OCI-LY3 (cell line): ENCODE data around the gene GK2.

Experiments
- H2AFZ ChIP-seq: fragments of 200-600, 300-600 bp; shearing (Covaris generic); 2 replicates; pipeline ENCODE4 v1.6.0; 2014; ENCODE audit warnings: antibody characterized with exemption, low read depth, low read length
- H3K27ac ChIP-seq: fragments of 200-600, 300-600 bp; sonication (generic); 2 replicates; pipeline ENCODE4 v1.5.1; 2014; ENCODE audit warnings: mild to moderate bottlenecking, low read length, moderate library complexity, mixed read lengths
- H3K27me3 ChIP-seq: fragments of 200-600, 300-600 bp; sonication (generic); 2 replicates; pipeline ENCODE4 v1.6.1; 2014; ENCODE audit warnings: low read depth, low read length, mixed read lengths
- H3K36me3 ChIP-seq: fragments of 200-600, 300-600 bp; sonication (generic); replicated peaks from 2 replicates; pipeline ENCODE3; 2014; ENCODE audit warnings: low read depth, low read length, mixed read lengths
- H3K4me1 ChIP-seq: fragments of 300-600, 200-600 bp; sonication (generic); 2 replicates; pipeline ENCODE4 v1.6.1; 2014; ENCODE audit warnings: low read length, mixed read lengths
- H3K4me2 ChIP-seq: fragments of 200-600, 300-600 bp; sonication (generic); 2 replicates; pipeline ENCODE4 v1.6.1; 2014; ENCODE audit warnings: low read length, mixed read lengths
- H3K4me3 ChIP-seq: fragments of 300-600, 200-600 bp; sonication (generic); 2 replicates; pipeline ENCODE4 v1.5.1; 2014; ENCODE audit warnings: antibody characterized with exemption, mild to moderate bottlenecking, low read length, moderate library complexity
- H3K79me2 ChIP-seq: fragments of 300-600, 200-600 bp; shearing (Covaris generic); 2 replicates; pipeline ENCODE4 v1.6.1; 2014; ENCODE audit warnings: mild to moderate bottlenecking, low read length, mixed read lengths
- H3K9ac ChIP-seq: fragments of 300-600, 200-600 bp; shearing (Covaris generic); 2 replicates; pipeline ENCODE4 v1.6.0; 2014; ENCODE audit warnings: mild to moderate bottlenecking, low read length, moderate library complexity
- H3K9me3 ChIP-seq: fragments of 200-600, 300-600 bp; shearing (Covaris generic); 2 replicates; pipeline ENCODE4 v1.6.1; 2014; ENCODE audit warnings: low read length, mixed read lengths; ENCODE audit not compliant: insufficient read depth
- H4K20me1 ChIP-seq: fragments of 200-600, 300-600 bp; sonication (generic); 2 replicates; pipeline ENCODE4 v1.6.1; 2016; ENCODE audit warnings: low read length, mixed read lengths; ENCODE audit not compliant: insufficient read depth
- EZH2phosphoT487 ChIP-seq: fragments of 200-600 bp; shearing (Covaris generic); IDR thresholded peaks from 2 replicates; pipeline ENCODE4 v1.6.1; 2018; ENCODE audit warnings: antibody characterized with exemption, mixed run types, low read depth
- TF ChIP-seq, protein P1 (sequence below): fragments of 200-600, 300-600 bp; sonication (generic); IDR thresholded peaks from 2 replicates; pipeline ENCODE4 v1.5.1; 2014; ENCODE audit warnings: antibody characterized with exemption, low read length, low read depth

GK2 gene

DNA sequence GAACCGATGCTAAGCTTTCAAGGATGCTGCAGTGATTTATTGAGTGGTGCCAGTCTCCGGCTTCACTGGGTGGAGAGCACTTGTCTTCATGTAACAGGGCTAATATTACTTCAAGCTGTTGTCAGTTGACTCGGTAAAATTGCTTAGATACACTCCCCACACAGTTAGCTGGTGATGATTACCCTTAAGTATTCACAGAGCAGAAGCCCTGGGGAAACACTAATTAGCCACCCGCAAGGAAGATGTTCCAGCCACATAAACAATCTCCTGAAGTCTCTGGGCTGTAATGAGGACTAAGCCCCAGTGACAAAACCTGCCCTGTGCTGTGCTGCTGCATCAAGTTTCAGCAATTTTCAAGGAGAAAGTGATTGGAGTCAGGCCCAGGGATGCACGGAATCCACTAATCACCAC lies 37.3 kb upstream of the GK2 start:
- Histone ChIP-seq H3K4me1 (no peaks in the 10 kb centered on the region), H3K27ac (no peak overlapping the region), H3K4me2 (no peak overlapping the region), H3K4me3 (no peak overlapping the region), H4K20me1 (no peaks in the 10 kb centered on the region), H2AFZ (no peak overlapping the region), H3K9me3 (no peaks in the 10 kb centered on the region), H3K27me3 (no peaks in the 10 kb centered on the region), H3K9ac (no peak overlapping the region), H3K36me3 (no peaks in the 10 kb centered on the region), H3K79me2 (no peaks in the 10 kb centered on the region)
- TF ChIP-seq, protein P1, sequence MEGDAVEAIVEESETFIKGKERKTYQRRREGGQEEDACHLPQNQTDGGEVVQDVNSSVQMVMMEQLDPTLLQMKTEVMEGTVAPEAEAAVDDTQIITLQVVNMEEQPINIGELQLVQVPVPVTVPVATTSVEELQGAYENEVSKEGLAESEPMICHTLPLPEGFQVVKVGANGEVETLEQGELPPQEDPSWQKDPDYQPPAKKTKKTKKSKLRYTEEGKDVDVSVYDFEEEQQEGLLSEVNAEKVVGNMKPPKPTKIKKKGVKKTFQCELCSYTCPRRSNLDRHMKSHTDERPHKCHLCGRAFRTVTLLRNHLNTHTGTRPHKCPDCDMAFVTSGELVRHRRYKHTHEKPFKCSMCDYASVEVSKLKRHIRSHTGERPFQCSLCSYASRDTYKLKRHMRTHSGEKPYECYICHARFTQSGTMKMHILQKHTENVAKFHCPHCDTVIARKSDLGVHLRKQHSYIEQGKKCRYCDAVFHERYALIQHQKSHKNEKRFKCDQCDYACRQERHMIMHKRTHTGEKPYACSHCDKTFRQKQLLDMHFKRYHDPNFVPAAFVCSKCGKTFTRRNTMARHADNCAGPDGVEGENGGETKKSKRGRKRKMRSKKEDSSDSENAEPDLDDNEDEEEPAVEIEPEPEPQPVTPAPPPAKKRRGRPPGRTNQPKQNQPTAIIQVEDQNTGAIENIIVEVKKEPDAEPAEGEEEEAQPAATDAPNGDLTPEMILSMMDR: no peak
- TF ChIP-seq EZH2phosphoT487: no peak

DNA sequence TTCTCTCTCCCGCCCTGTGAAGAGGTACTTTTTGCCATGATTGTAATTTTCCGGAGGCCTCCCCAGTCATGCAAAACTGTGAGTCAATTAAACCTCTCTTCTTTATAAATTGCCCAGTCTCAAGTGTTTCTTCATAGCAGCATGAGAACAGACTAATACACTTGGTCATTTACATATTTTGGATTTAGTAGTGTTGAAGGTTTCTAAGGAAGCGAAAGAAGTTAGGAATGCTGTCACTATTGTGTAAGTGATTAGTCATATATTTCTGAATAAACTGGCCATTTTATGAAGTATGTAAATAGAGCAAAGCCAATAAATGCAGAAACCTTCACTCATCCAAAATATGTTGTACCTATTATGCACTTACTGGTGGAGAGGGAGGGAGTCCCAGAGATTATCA lies 34.4 kb upstream of the GK2 start:
- Histone ChIP-seq H2AFZ (no peak overlapping the region), H3K4me3 (no peak overlapping the region), H4K20me1 (no peaks in the 10 kb centered on the region), H3K4me1 (no peaks in the 10 kb centered on the region), H3K79me2 (no peaks in the 10 kb centered on the region), H3K9me3 (no peaks in the 10 kb centered on the region), H3K4me2 (no peak overlapping the region), H3K36me3 (no peaks in the 10 kb centered on the region), H3K27ac (no peak overlapping the region), H3K27me3 (no peaks in the 10 kb centered on the region), H3K9ac (no peak overlapping the region)
- TF ChIP-seq EZH2phosphoT487: no peak
- TF ChIP-seq, protein P1: no peak

DNA sequence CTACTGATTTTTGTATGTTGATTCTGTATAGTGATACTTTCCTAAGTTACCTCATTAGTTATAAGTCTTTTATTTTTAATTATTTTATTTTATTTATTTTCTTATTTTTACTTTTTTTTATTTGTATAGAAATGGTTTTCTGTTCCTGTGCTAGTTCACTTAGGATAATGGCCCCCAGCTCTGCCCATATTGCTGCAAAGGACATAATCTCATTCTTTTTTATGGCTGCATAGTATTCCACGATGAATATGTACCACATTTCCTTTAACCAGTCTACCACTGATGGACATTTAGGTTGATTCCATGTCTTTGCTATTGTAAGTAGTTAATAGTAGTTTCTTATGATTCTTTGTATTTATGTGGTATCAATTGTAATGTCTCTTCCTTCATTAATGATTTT lies 31.5 kb upstream of the GK2 start:
- no peaks in the 10 kb centered on the region for H3K79me2 ChIP-seq
- H3K27me3 ChIP-seq: no peaks in the 10 kb centered on the region
- no peak for TF ChIP-seq EZH2phosphoT487
- TF ChIP-seq, protein P1: no peak
- H3K4me1 ChIP-seq: no peaks in the 10 kb centered on the region
- no peak overlapping the region for H3K9ac ChIP-seq
- no peaks in the 10 kb centered on the region for H3K9me3 ChIP-seq
- no peak overlapping the region for H3K4me3 ChIP-seq
- no peaks in the 10 kb centered on the region for H4K20me1 ChIP-seq
- H3K27ac ChIP-seq: no peak overlapping the region
- no peak overlapping the region for H2AFZ ChIP-seq
- no peak overlapping the region for H3K4me2 ChIP-seq
- no peaks in the 10 kb centered on the region for H3K36me3 ChIP-seq

DNA sequence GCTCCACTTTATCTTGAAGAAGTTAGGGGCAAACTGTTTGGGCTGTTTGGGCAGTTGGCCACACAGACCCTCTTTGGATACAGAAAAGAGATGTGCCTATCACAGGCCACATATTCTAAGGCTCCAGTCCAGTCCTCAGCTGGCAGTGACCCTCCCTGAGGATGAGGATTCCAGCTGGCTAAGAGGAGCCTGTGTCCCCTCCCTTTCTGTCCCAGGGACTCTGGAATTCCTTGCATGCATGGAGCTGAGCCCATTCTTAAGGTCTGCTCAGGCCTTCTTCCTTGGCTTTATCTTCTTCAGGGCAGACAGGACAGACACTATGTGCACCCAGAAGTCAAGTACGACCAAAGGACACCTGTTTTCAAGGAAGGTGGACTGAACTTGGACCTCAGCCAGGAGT lies 23.8 kb upstream of the GK2 start:
- no peaks in the 10 kb centered on the region for H3K4me1 ChIP-seq
- no peak overlapping the region for H3K27ac ChIP-seq
- H3K4me2 ChIP-seq: no peak overlapping the region
- H2AFZ ChIP-seq: no peak overlapping the region
- no peaks in the 10 kb centered on the region for H4K20me1 ChIP-seq
- H3K4me3 ChIP-seq: no peak overlapping the region
- TF ChIP-seq, protein P1: no peak
- TF ChIP-seq EZH2phosphoT487: no peak
- no peak overlapping the region for H3K9ac ChIP-seq
- H3K79me2 ChIP-seq: no peaks in the 10 kb centered on the region
- no peaks in the 10 kb centered on the region; the same call in 1 of the 2 replicates for H3K9me3 ChIP-seq
- H3K36me3 ChIP-seq: no peaks in the 10 kb centered on the region
- no peaks in the 10 kb centered on the region for H3K27me3 ChIP-seq
